ENCODE data around the gene PLSCR1. TPM values are rescaled to one million over a fixed set of nuclear protein-coding genes. Genes with fewer than 3 reads are reported as not detected.

PLSCR1 gene
- total RNA-seq, 2 donors from 2014 or later, result 189 to 250 TPM

DNA sequence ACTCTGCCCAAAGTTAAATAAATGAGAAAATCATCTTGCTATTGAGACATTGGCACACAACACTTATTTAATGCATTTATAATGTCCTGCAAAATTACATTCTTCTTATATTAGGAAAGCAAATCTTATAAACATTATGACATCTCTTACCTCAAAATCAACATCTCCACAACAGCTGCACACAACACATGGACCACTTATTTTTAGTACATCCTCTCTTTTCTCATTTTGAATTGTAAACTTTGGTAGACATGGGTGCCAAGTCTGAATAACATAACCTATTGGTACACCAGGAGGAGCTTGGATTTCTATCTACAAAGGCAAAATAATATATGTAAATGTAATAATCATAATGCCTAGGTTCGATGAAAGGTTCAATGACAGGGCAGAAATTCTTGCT lies 23.0 kb downstream of the PLSCR1 start:
- no peak overlapping the region for H3K4me3 ChIP-seq (ENCODE audit: low read length)
- no peak overlapping the region for H3K4me3 Mint-ChIP-seq
- H3K36me3 ChIP-seq (ENCODE audit: control insufficient read depth, insufficient read depth, low read length), result peaks cover 87% of the 10 kb centered on the region
- H3K4me1 ChIP-seq (ENCODE audit: control insufficient read depth, insufficient read depth, low read length), result peaks cover 22% of the 10 kb centered on the region
- 83 to 100% methylated on average over 1 of the region's 1 CpG for WGBS, 2 experiments (ENCODE audit: insufficient coverage in 1 of 2, insufficient read length in 1 of 2)
- no peaks in the 10 kb centered on the region for H3K9me3 ChIP-seq (ENCODE audit: control insufficient read depth, low read length)
- peaks cover 57% of the 10 kb centered on the region for H3K36me3 Mint-ChIP-seq (ENCODE audit: low read depth)
- H3K27ac ChIP-seq (ENCODE audit: low read depth, low read length), result no peak overlapping the region
- DNase-seq, result no peak
- H3K27me3 ChIP-seq (ENCODE audit: control insufficient read depth, insufficient read depth, low read length, poor library complexity, severe bottlenecking), result no peaks in the 10 kb centered on the region
- no peaks in the 10 kb centered on the region for H3K27me3 Mint-ChIP-seq (ENCODE audit: insufficient read depth)
- no peak overlapping the region for H3K27ac Mint-ChIP-seq
- H3K9me3 Mint-ChIP-seq, result no peaks in the 10 kb centered on the region
- TF ChIP-seq, protein P1, sequence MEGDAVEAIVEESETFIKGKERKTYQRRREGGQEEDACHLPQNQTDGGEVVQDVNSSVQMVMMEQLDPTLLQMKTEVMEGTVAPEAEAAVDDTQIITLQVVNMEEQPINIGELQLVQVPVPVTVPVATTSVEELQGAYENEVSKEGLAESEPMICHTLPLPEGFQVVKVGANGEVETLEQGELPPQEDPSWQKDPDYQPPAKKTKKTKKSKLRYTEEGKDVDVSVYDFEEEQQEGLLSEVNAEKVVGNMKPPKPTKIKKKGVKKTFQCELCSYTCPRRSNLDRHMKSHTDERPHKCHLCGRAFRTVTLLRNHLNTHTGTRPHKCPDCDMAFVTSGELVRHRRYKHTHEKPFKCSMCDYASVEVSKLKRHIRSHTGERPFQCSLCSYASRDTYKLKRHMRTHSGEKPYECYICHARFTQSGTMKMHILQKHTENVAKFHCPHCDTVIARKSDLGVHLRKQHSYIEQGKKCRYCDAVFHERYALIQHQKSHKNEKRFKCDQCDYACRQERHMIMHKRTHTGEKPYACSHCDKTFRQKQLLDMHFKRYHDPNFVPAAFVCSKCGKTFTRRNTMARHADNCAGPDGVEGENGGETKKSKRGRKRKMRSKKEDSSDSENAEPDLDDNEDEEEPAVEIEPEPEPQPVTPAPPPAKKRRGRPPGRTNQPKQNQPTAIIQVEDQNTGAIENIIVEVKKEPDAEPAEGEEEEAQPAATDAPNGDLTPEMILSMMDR (conservative IDR thresholded peaks at IDR 0.05), result no peak
- H3K9ac ChIP-seq (ENCODE audit: extremely low read depth, low read length, poor library complexity, severe bottlenecking), result no peak overlapping the region
- H3K4me1 Mint-ChIP-seq, result peaks cover 56% of the 10 kb centered on the region

DNA sequence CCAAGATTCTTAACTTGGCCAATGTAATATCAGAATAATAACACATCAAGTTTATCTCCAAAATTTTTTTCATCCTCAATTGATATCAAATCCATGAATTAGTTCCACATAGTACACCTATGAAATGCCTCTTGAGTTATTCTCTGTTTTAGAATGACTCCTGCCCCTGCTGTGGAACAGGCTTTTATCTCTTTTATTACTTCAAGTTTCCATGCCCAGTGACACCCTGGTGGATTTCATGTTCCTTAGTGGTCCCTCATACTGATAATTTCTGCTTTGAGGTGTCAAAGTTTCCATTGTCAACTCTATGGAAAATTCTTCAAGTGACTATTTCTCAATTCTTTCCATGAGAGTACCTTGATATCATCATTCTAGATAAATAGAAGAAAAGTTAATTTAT lies 24.6 kb downstream of the PLSCR1 start:
- Histone ChIP-seq H3K9me3 (ENCODE audit: control insufficient read depth, low read length) (no peaks in the 10 kb centered on the region), H3K27me3 (ENCODE audit: control insufficient read depth, insufficient read depth, low read length, poor library complexity, severe bottlenecking) (no peaks in the 10 kb centered on the region), H3K9ac (ENCODE audit: extremely low read depth, low read length, poor library complexity, severe bottlenecking) (no peak overlapping the region), H3K36me3 (ENCODE audit: control insufficient read depth, insufficient read depth, low read length) (peaks cover 92% of the 10 kb centered on the region), H3K4me1 (ENCODE audit: control insufficient read depth, insufficient read depth, low read length) (peaks cover 18% of the 10 kb centered on the region), H3K4me3 (ENCODE audit: low read length) (peak overlapping the region; percentile 2), H3K27ac (ENCODE audit: low read depth, low read length) (no peak overlapping the region)
- Mint-ChIP-seq H3K36me3 (ENCODE audit: low read depth) (peaks cover 49% of the 10 kb centered on the region), H3K9me3 (no peaks in the 10 kb centered on the region), H3K4me1 (peaks cover 53% of the 10 kb centered on the region), H3K27ac (no peak overlapping the region), H3K4me3 (no peak overlapping the region), H3K27me3 (ENCODE audit: insufficient read depth) (no peaks in the 10 kb centered on the region)
- no peak for DNase-seq
- TF ChIP-seq, protein P1 (conservative IDR thresholded peaks at IDR 0.05), result no peak

DNA sequence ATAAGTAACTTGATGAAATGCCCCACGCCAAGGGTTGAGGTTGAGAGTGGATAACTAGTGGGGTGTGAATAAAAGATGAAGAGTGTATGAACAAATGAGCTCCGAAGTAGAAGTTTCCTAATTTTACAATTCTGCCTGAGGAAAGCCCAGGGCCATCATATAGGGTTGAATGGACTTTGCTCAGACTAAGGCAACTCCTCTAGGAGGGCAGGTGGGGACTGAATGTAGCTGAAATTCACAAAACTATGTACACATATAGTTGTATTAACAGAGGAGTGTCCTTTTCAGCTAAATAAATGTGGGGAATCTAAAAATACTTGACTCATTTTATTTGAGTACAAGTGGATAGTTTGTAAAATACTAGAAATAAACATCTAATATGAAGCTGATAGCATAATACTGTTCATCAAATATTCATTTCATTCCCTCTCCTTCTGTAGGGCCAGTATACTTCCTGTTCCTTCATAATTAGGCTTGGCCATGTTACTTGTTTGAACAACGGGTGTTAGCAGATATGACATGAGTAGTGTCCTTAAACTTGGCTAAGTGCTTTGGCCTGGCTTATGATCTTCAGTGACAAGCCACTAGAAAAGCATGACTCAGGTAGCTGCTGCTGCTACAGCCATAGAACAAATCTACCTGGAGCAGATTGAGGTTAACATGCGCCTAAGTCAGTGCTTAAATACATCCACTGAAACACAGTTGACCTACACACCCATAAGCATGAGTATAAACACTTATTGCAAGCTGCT lies 26.5 kb downstream of the PLSCR1 start:
- peaks cover 8% of the 10 kb centered on the region for H3K4me1 ChIP-seq (ENCODE audit: control insufficient read depth, insufficient read depth, low read length)
- H3K4me3 ChIP-seq (ENCODE audit: low read length), result no peak overlapping the region
- Mint-ChIP-seq H3K27me3 (ENCODE audit: insufficient read depth) (no peaks in the 10 kb centered on the region), H3K4me1 (peaks cover 55% of the 10 kb centered on the region), H3K36me3 (ENCODE audit: low read depth) (peaks cover 56% of the 10 kb centered on the region), H3K27ac (no peak overlapping the region), H3K4me3 (no peak overlapping the region), H3K9me3 (no peaks in the 10 kb centered on the region)
- peaks cover 91% of the 10 kb centered on the region for H3K36me3 ChIP-seq (ENCODE audit: control insufficient read depth, insufficient read depth, low read length)
- TF ChIP-seq, protein P1 (conservative IDR thresholded peaks at IDR 0.05), result no peak
- no peaks in the 10 kb centered on the region for H3K9me3 ChIP-seq (ENCODE audit: control insufficient read depth, low read length)
- no peak overlapping the region for H3K27ac ChIP-seq (ENCODE audit: low read depth, low read length)
- H3K27me3 ChIP-seq (ENCODE audit: control insufficient read depth, insufficient read depth, low read length, poor library complexity, severe bottlenecking), result no peaks in the 10 kb centered on the region
- no peak overlapping the region for H3K9ac ChIP-seq (ENCODE audit: extremely low read depth, low read length, poor library complexity, severe bottlenecking)
- no peak for DNase-seq
- 92 to 93% methylated on average over 3 to 4 of the region's 4 CpGs for WGBS, 2 experiments (ENCODE audit: insufficient coverage in 1 of 2, insufficient read length in 1 of 2)

Measured in endodermal cell (in vitro differentiated cells).